Activated CD8-positive, alpha-beta T cell treated with anti-CD3 and anti-CD28 coated beads for 36 hours (primary cell): Measurements from ENCODE around the gene PLEKHH2. TPM values are rescaled to one million over a fixed set of nuclear protein-coding genes. Genes with fewer than 3 reads are reported as not detected.

Experiments
- ATAC-seq: fragments of 200-7000 bp; cut with Tn5 transposase; one replicate; pipeline ENCODE4 v1.10.0; 2021; ENCODE audit warnings: mild to moderate bottlenecking, moderate library complexity
- CTCF ChIA-PET: fragments of 350-600 bp; sonication (Branson Sonifier 250); formaldehyde crosslinking; loops from one replicate; lab custom pipeline; 2021; ENCODE audit warnings: antibody characterized with exemption; lab: Charles Lee
- POLR2A ChIA-PET: fragments of 350-600 bp; sonication (Branson Sonifier 250); formaldehyde crosslinking; loops from one replicate; lab custom pipeline; 2021; ENCODE audit warnings: antibody characterized with exemption; lab: Charles Lee
- DNase-seq: peaks from one replicate; pipeline ENCODE4 v3.0.0-alpha.2; 2020
- H3K27ac Mint-ChIP-seq: one replicate; pipeline ENCODE4 v1.8.0; 2021; ENCODE audit warnings: mild to moderate bottlenecking, mixed read lengths
- H3K27me3 Mint-ChIP-seq: one replicate; pipeline ENCODE4 v1.8.0; 2021; ENCODE audit warnings: mixed read lengths
- H3K36me3 Mint-ChIP-seq: one replicate; pipeline ENCODE4 v1.8.0; 2021; ENCODE audit warnings: low read depth, mixed read lengths
- H3K4me1 Mint-ChIP-seq: one replicate; pipeline ENCODE4 v1.8.0; 2021; ENCODE audit warnings: low read depth, mixed read lengths
- H3K4me3 Mint-ChIP-seq: one replicate; pipeline ENCODE4 v1.8.0; 2021; ENCODE audit warnings: mild to moderate bottlenecking, moderate library complexity, mixed read lengths
- H3K9me3 Mint-ChIP-seq: one replicate; pipeline ENCODE4 v1.8.0; 2021; ENCODE audit warnings: mixed read lengths
- intact Hi-C: fragments of 100-400 bp; cut with micrococcal nuclease; formaldehyde crosslinking; loops from one replicate; pipeline ENCODE4 v1.10.0; 2022
- total RNA-seq, 2 experiments: library from RNA; stranded (reverse); gene quantifications; one replicate each; pipeline ENCODE4 v1.2.3, GENCODE V29; 2021
- TF ChIP-seq, protein P1 (sequence below): fragments of 200-600 bp; IDR thresholded peaks from one replicate; pipeline ENCODE4 v1.8.0; 2022; ENCODE audit warnings: antibody characterized with exemption, mild to moderate bottlenecking

PLEKHH2 gene
- total RNA-seq, 2 experiments from 2014 or later: 0.43 to 0.56 TPM

DNA sequence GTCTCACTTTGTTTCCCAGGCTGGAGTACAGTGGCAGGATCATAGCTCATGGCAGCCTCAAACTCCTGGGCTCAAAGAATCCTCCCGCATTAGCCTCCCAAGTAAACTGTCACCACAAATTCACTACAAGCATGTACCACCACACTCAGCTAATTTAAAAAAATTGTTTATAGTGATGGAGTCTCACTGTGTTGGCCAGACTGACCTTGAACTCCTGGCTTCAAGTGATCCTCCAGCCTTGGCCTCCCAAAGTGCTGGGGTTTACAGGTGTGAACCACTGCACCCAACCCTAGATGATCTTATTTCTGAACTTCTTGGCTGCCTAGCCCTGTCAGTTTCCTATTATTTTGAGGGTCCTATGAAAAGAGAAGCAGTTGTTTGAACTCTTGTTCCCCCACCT is 151.6 kb downstream of the PLEKHH2 start:
- Mint-ChIP-seq H3K9me3 (no peaks in the 10 kb centered on the region), H3K4me3 (no peak overlapping the region), H3K36me3 (peaks cover under 1% of the 10 kb centered on the region), H3K27me3 (no peaks in the 10 kb centered on the region), H3K4me1 (peaks cover 20% of the 10 kb centered on the region), H3K27ac (no peak overlapping the region)
- ChIA-PET CTCF (interaction anchor here (1.3 kb wide), 1 partner anchor 13 kb away, joined by 4 read pairs; no protein-coding TSS in a partner anchor), POLR2A (no interaction called here)
- no peak for ATAC-seq
- no peak for DNase-seq
- TF ChIP-seq, protein P1, sequence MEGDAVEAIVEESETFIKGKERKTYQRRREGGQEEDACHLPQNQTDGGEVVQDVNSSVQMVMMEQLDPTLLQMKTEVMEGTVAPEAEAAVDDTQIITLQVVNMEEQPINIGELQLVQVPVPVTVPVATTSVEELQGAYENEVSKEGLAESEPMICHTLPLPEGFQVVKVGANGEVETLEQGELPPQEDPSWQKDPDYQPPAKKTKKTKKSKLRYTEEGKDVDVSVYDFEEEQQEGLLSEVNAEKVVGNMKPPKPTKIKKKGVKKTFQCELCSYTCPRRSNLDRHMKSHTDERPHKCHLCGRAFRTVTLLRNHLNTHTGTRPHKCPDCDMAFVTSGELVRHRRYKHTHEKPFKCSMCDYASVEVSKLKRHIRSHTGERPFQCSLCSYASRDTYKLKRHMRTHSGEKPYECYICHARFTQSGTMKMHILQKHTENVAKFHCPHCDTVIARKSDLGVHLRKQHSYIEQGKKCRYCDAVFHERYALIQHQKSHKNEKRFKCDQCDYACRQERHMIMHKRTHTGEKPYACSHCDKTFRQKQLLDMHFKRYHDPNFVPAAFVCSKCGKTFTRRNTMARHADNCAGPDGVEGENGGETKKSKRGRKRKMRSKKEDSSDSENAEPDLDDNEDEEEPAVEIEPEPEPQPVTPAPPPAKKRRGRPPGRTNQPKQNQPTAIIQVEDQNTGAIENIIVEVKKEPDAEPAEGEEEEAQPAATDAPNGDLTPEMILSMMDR: no peak
- intact Hi-C loops: no loop called here

DNA sequence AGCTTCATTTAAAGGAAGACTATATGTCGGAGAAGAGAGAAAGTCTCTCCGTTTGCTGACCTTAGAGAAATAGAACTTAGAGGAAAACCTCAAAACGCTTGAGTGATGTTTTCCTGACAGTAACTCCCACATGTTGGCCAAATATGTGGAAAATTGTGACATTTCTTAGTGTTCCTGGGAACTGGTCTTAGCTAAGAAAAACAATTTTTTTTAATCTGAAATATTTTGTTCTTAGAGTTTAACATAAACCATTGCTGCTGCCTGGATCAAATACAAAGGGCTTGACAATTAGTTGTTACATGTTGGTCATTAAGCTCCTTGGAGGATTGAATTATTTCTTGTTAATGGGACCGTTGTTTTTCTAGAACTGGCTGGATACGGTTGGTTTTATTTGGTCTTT is 153.1 kb downstream of the PLEKHH2 start:
- Mint-ChIP-seq H3K27ac (no peak overlapping the region), H3K4me1 (peaks cover 20% of the 10 kb centered on the region), H3K4me3 (no peak overlapping the region), H3K9me3 (no peaks in the 10 kb centered on the region), H3K36me3 (peaks cover 1% of the 10 kb centered on the region), H3K27me3 (no peaks in the 10 kb centered on the region)
- ChIA-PET POLR2A (no interaction called here), CTCF (interaction anchor here (0.7 to 1.3 kb wide), 5 partner anchors 8 to 213 kb away, joined by 3 to 4 read pairs (median 3); no protein-coding TSS in a partner anchor)
- intact Hi-C loops: no loop called here
- ATAC-seq: no peak
- no peak for DNase-seq
- TF ChIP-seq, protein P1: no peak

DNA sequence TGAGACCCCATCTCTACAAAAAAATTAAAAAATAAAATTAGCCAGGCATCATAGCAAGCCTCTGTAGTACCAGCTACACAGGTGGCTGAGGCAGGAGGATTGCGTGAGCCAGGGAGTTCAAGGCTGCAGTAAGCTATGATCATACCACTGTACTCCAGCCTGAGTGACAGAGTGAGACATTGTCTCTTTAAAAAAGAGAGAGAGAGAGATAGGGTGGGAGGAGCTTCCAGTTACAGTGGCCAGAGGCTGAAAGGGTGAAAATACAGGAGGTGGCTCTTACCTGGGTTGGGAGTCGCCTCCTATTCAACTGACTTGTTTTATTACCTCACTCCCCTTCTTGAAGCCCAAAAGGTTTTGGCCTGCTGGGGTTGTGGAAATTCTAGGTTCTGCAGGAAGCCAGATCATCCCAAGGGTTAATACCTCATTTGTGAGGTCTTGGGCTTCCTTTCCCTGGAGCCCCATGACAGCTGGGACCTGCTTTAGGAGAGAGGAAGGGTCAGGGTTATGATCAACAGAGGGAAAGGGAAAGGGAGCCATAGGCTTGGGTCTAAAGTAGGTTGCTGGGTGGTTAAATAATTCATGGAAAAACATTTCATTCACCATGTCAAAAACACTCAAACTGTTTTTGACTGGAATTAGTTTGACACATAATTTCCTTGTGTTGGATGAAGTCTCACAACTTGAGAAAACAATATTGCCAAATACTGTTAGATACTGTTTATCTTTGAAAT is 154.1 kb downstream of the PLEKHH2 start:
- no peak overlapping the region for H3K27ac Mint-ChIP-seq
- ChIA-PET CTCF (interaction anchor here (0.6 kb wide), 1 partner anchor 58 kb away, joined by 3 read pairs; no protein-coding TSS in a partner anchor), POLR2A (no interaction called here)
- H3K4me1 Mint-ChIP-seq: peaks cover 20% of the 10 kb centered on the region
- H3K36me3 Mint-ChIP-seq: peaks cover 1% of the 10 kb centered on the region
- H3K27me3 Mint-ChIP-seq: no peaks in the 10 kb centered on the region
- no peaks in the 10 kb centered on the region for H3K9me3 Mint-ChIP-seq
- TF ChIP-seq, protein P1: no peak
- no peak overlapping the region for H3K4me3 Mint-ChIP-seq
- intact Hi-C loops: no loop called here
- DNase-seq (no peak), ATAC-seq (no peak)

DNA sequence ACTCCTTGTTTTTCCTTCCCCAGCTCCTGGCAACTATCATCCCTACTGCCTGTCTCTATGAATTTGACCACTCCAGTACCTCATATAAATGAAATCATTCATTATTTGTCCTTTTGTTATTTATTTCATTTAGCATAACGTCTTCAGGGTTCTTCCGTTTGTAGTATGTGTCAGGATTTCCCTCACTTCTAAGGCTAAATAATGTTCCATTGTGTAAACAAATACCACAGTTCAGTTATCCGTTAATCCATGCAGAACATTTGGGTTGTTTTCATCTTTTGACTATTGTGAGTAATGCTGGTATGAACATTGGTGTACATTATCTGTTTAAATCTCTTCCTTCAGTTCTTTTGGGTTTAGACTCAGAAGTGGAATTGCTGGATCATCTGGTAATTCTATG is 155.6 kb downstream of the PLEKHH2 start:
- Mint-ChIP-seq H3K27ac (no peak overlapping the region), H3K4me1 (peaks cover 15% of the 10 kb centered on the region), H3K4me3 (no peak overlapping the region), H3K9me3 (no peaks in the 10 kb centered on the region), H3K27me3 (no peaks in the 10 kb centered on the region), H3K36me3 (peaks cover 1% of the 10 kb centered on the region)
- CTCF ChIA-PET: interaction anchor here (0.8 kb wide), 1 partner anchor 462 kb away, joined by 3 read pairs; no protein-coding TSS in a partner anchor
- intact Hi-C loops: no loop called here
- TF ChIP-seq, protein P1: no peak
- ATAC-seq: no peak
- no peak for DNase-seq
- POLR2A ChIA-PET: interaction anchor here (0.5 kb wide), 1 partner anchor 64 kb away, joined by 3 read pairs; no protein-coding TSS in a partner anchor

DNA sequence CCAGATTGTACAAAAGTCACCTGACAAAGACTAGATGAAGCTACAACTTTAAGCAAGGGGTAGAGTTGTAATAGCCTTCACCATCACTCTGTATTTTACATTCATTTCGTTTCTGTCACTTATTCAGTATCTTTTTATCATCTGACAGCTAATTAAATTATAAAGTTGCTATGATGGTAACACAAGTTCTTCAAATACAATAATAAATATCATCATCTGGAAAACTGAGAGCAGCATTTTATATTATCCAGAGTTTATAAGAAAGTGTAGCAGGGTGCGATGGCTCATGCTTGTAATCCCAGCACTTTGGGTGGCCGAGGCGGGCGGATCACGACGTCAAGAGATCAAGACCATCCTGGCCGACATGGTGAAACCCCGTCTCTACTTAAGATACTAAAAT is 157.9 kb downstream of the PLEKHH2 start:
- no peak for ATAC-seq
- no peak overlapping the region for H3K27ac Mint-ChIP-seq

More for the DNA sequence above, 157.9 kb downstream of the PLEKHH2 start:
- TF ChIP-seq, protein P1: no peak
- Mint-ChIP-seq H3K9me3 (no peaks in the 10 kb centered on the region), H3K27me3 (no peaks in the 10 kb centered on the region), H3K36me3 (peaks cover 1% of the 10 kb centered on the region), H3K4me1 (no peaks in the 10 kb centered on the region), H3K4me3 (no peak overlapping the region)
- intact Hi-C loops: no loop called here
- ChIA-PET CTCF (interaction anchor here (1.3 kb wide), 1 partner anchor 21 kb away, joined by 4 read pairs; the partner anchor contains the start of gene DYNC2LI1), POLR2A (no interaction called here)
- no peak for DNase-seq
